ENCODE data around the gene GIT2. TPM values are rescaled to one million over a fixed set of nuclear protein-coding genes. Genes with fewer than 3 reads are reported as not detected.

Gene GIT2
- total RNA-seq, 1 donor = 50.8 TPM

DNA sequence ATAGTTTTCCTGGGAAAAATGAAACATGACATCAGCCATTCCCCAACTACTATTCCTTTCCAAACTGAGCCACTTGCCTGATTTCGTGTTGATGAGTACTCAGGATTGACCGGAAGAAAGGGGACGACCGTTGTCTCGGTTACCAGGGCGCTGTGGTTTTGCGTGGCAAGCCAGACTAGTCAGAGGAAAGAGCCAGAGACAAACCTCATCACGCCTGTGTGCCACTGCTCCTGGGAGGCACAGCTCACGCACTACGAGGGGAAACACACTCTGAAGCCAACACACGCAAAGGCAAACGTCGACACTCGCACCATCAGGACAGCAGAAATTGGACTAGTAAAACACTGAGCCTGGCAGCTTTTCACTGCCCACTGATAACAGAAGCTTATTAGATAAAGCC lies 35.0 kb downstream of the GIT2 start:
- no peak for DNase-seq (ENCODE audit: low read depth)
- H3K4me3 ChIP-seq (ENCODE audit: low read depth, low read length) = no peak overlapping the region
- TF ChIP-seq, protein P1, sequence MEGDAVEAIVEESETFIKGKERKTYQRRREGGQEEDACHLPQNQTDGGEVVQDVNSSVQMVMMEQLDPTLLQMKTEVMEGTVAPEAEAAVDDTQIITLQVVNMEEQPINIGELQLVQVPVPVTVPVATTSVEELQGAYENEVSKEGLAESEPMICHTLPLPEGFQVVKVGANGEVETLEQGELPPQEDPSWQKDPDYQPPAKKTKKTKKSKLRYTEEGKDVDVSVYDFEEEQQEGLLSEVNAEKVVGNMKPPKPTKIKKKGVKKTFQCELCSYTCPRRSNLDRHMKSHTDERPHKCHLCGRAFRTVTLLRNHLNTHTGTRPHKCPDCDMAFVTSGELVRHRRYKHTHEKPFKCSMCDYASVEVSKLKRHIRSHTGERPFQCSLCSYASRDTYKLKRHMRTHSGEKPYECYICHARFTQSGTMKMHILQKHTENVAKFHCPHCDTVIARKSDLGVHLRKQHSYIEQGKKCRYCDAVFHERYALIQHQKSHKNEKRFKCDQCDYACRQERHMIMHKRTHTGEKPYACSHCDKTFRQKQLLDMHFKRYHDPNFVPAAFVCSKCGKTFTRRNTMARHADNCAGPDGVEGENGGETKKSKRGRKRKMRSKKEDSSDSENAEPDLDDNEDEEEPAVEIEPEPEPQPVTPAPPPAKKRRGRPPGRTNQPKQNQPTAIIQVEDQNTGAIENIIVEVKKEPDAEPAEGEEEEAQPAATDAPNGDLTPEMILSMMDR (IDR thresholded peaks at IDR 0.05; ENCODE audit: insufficient read depth, low read length) = no peak

DNA sequence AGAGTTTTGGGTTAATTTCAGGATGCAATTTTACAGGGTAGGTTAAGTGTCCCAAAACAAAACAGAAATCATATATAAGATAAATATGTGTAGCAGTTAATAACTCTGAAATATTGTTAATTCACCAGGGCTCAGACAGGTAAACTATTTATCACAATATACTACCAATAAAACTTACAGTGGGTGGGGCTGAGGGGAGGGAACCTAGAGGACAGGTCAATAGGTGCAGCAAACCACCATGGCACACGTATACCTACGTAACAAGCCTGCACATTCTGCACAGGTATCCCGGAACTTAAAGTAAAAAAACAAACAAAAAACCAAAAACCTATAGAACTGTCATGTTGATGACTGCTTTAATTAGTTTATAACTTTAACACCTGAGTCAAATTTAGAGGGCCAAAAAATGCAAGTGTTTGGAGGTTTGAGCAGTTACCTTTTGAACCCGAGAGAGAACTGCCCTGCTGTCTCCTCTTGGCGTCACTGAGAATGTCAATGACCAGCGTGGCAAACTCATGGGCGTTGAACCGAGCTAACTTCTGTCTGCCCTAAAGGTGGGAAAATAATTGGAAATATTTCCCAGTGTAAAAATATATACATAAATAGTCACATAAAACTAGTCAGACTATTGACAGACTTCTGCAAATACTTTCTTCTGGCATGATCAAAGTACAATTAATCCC lies 36.6 kb downstream of the GIT2 start:
- DNase-seq (ENCODE audit: low read depth) = no peak
- TF ChIP-seq, protein P1 (IDR thresholded peaks at IDR 0.05; ENCODE audit: insufficient read depth, low read length) = no peak
- no peak overlapping the region for H3K4me3 ChIP-seq (ENCODE audit: low read depth, low read length)

DNA sequence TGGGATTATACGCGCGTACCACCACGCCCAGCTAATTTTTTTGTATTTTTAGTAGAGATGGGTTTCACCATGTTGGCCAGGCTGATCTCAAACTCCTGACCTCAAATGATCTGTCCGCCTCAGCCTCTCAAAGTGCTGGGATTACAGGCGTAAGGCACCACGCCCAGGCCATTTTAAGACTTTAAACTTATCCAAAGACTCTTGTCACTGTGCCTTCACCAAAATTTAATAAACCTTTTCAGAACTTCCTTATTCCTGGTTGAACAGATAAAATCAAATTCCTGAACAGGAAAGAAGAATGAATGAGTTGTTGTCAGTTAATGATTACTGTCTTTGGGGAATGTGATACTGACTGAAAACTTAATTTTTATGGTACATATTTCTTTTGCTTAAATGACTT lies 37.8 kb downstream of the GIT2 start:
- no peak overlapping the region for H3K4me3 ChIP-seq (ENCODE audit: low read depth, low read length)
- DNase-seq (ENCODE audit: low read depth) = no peak
- TF ChIP-seq, protein P1 (IDR thresholded peaks at IDR 0.05; ENCODE audit: insufficient read depth, low read length) = no peak

- no peak overlapping the region for H3K4me3 ChIP-seq (ENCODE audit: low read depth, low read length)
- TF ChIP-seq, protein P1 (IDR thresholded peaks at IDR 0.05; ENCODE audit: insufficient read depth, low read length) = no peak
- no peak for DNase-seq (ENCODE audit: low read depth)
Observed at GRCh38 chr12:109953656-109954055, 42.5 kb downstream of the GIT2 start.

- TF ChIP-seq, protein P1 (IDR thresholded peaks at IDR 0.05; ENCODE audit: insufficient read depth, low read length) = no peak
- H3K4me3 ChIP-seq (ENCODE audit: low read depth, low read length) = no peak overlapping the region
- no peak for DNase-seq (ENCODE audit: low read depth)
Observed at GRCh38 chr12:109952873-109953272, 43.3 kb downstream of the GIT2 start.

- DNase-seq (ENCODE audit: low read depth) = no peak
- H3K4me3 ChIP-seq (ENCODE audit: low read depth, low read length) = no peak overlapping the region
- TF ChIP-seq, protein P1 (IDR thresholded peaks at IDR 0.05; ENCODE audit: insufficient read depth, low read length) = no peak
Observed at GRCh38 chr12:109952160-109952858, 43.9 kb downstream of the GIT2 start.

Data from fibroblast of the aortic adventitia (primary cell).